NB4 (cell line): ENCODE measurements around the gene COX6A2.

Experiments
- DNase-seq: peaks from one replicate; pipeline ENCODE4 v3.0.0; 2010; ENCODE audit warnings: low read depth
- H3K4me3 ChIP-seq: one replicate; pipeline ENCODE4 v1.5.1; 2011; ENCODE audit warnings: mild to moderate bottlenecking, low read depth, low read length, moderate library complexity
- MYC ChIP-seq: IDR thresholded peaks from 2 replicates; pipeline ENCODE4 v1.6.1; 2011; ENCODE audit warnings: low read depth, low read length
- POLR2A ChIP-seq: IDR thresholded peaks from 2 replicates; pipeline ENCODE4 v1.6.1; 2011; ENCODE audit warnings: mild to moderate bottlenecking; ENCODE audit not compliant: insufficient read length; ENCODE audit errors: extremely low read depth
- TF ChIP-seq, protein P1 (sequence below): IDR thresholded peaks from one replicate; pipeline ENCODE4 v1.5.1; 2012; ENCODE audit warnings: low read depth, low read length
- TF ChIP-seq, protein P2 (sequence below): IDR thresholded peaks from 2 replicates; pipeline ENCODE4 v1.6.1; 2011; ENCODE audit warnings: low read depth, low read length

Gene COX6A2

DNA sequence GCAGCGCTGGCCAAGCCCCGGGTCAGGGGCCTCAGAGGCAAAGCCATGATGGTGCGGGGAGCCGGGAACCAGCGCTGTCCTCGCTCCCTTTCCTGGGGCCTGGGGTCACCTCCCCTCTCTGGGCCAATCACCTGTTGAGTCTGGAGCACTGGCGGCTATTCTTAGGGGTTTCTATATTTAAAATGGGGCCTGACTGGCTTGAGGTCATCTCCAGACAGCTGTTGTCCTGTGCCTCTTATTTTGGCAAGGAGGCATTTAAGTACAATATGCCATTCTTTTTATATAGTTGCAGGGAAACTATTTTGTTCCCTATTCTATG is at the start of gene COX6A2:
Gene COX6A2, minus strand, starts transcription at position 82 of the 319 bp plus-strand sequence. Its CDS starts 35 bp downstream, at position 47.
- no peak within 1 kb of the TSS for H3K4me3 ChIP-seq
- no peak for TF ChIP-seq MYC
- TF ChIP-seq, protein P1, sequence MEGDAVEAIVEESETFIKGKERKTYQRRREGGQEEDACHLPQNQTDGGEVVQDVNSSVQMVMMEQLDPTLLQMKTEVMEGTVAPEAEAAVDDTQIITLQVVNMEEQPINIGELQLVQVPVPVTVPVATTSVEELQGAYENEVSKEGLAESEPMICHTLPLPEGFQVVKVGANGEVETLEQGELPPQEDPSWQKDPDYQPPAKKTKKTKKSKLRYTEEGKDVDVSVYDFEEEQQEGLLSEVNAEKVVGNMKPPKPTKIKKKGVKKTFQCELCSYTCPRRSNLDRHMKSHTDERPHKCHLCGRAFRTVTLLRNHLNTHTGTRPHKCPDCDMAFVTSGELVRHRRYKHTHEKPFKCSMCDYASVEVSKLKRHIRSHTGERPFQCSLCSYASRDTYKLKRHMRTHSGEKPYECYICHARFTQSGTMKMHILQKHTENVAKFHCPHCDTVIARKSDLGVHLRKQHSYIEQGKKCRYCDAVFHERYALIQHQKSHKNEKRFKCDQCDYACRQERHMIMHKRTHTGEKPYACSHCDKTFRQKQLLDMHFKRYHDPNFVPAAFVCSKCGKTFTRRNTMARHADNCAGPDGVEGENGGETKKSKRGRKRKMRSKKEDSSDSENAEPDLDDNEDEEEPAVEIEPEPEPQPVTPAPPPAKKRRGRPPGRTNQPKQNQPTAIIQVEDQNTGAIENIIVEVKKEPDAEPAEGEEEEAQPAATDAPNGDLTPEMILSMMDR: no peak
- TF ChIP-seq, protein P2, sequence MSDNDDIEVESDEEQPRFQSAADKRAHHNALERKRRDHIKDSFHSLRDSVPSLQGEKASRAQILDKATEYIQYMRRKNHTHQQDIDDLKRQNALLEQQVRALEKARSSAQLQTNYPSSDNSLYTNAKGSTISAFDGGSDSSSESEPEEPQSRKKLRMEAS: no peak
- TF ChIP-seq POLR2A: no peak
- no peak for DNase-seq

DNA sequence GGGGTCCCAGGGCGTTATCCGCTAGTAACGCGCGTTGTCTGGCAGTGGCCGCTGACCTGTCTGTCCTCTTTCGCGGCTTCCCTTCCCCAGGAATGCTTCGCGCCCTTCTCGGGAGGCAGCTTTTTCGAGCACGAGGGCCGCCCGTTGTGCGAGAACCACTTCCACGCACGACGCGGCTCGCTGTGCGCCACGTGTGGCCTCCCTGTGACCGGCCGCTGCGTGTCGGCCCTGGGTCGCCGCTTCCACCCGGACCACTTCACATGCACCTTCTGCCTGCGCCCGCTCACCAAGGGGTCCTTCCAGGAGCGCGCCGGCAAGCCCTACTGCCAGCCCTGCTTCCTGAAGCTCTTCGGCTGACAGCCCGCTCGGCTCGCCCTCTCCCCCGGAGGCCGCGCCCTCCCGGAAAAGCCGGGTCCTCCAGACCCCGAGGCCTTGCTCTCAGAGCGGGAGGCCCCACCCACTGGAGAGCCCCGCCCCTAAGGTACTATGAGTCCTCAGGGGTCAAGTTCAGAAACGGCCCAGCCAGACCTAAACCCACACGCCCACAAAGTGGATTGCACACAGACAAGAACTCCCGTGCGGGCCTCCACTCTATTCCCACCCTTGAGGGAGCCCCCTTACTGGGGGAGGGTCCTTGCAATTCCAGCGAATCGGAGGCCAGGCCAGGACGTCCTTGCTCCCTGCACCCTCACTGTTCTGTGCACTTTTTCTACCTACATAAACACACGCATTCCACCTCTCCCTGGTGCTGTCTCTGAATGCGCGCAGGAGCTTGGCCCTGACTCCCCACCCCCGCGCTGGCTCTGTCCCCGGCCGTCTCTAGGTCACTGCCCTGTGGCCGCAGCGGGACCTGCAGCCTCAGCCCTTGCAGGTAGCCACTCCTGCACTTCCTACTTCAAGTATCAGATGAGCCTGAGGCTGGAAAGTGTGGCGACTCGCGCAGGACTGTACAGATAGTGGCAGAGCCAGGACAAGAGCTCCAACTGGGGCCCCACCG is 49.4 kb upstream of the COX6A2 start:
- TF ChIP-seq, protein P2: peak; percentile 51; the same call in 1 of the 2 replicates
- TF ChIP-seq, protein P1: no peak
- TF ChIP-seq MYC (peak; percentile 4; the same call in 1 of the 2 replicates), POLR2A (peak; percentile 51)
- peak; percentile 91 for DNase-seq
- peak overlapping the region; percentile 62 for H3K4me3 ChIP-seq

DNA sequence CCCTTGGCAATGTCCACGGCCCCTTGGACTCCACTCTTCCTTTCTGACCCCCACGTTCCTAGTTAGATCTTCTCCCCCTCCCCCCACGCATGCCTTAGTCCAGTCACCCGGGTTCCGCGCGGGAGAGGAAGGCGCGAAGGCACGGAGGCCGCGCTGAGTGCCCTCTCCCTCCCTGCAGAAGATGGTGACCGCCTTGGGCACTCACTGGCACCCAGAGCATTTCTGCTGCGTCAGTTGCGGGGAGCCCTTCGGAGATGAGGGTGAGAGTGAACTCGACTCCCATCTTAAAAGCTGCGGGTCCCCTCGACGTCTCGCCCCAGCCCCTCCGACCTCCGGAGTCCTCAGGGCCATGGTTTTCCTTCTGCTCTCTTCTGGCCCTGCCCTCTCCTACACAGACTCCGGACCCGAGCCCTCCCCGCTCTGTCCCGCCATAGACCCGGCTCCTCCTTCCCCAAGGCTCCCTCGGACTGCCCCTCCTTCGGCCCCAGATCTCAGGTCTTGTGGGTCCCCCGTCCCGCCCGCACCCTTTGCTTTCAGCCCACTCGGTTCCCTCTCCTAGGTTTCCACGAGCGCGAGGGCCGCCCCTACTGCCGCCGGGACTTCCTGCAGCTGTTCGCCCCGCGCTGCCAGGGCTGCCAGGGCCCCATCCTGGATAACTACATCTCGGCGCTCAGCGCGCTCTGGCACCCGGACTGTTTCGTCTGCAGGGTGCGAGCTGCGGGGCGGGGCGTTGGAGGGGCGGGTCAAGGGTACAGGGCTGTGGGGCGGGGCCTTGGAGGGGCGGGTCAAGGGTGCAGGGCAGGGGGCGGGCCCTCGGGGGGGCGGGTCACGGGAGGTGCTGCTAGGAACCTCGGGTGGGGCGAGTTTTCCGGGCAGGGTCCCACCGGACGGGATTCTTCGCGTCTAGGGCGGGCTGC is 48.4 kb upstream of the COX6A2 start:
- TF ChIP-seq POLR2A: peak; percentile 43
- TF ChIP-seq, protein P1: no peak
- H3K4me3 ChIP-seq: peak overlapping the region; percentile 62
- DNase-seq: peak; percentile 89

DNA sequence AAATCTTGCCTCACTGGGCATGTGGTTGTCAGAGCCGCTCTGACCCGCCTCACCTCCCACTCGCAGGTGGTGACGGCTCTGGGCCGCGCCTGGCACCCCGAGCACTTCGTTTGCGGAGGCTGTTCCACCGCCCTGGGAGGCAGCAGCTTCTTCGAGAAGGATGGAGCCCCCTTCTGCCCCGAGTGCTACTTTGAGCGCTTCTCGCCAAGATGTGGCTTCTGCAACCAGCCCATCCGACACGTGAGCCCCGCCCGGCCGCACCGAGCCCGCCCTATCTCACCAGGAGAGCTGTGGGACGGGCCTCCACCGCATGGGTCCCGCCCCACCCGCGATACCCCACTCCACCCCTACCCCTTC is 47.8 kb upstream of the COX6A2 start:
- TF ChIP-seq, protein P1: no peak
- TF ChIP-seq, protein P2: no peak
- TF ChIP-seq POLR2A (no peak), MYC (no peak)
- no peak overlapping the region for H3K4me3 ChIP-seq

DNA sequence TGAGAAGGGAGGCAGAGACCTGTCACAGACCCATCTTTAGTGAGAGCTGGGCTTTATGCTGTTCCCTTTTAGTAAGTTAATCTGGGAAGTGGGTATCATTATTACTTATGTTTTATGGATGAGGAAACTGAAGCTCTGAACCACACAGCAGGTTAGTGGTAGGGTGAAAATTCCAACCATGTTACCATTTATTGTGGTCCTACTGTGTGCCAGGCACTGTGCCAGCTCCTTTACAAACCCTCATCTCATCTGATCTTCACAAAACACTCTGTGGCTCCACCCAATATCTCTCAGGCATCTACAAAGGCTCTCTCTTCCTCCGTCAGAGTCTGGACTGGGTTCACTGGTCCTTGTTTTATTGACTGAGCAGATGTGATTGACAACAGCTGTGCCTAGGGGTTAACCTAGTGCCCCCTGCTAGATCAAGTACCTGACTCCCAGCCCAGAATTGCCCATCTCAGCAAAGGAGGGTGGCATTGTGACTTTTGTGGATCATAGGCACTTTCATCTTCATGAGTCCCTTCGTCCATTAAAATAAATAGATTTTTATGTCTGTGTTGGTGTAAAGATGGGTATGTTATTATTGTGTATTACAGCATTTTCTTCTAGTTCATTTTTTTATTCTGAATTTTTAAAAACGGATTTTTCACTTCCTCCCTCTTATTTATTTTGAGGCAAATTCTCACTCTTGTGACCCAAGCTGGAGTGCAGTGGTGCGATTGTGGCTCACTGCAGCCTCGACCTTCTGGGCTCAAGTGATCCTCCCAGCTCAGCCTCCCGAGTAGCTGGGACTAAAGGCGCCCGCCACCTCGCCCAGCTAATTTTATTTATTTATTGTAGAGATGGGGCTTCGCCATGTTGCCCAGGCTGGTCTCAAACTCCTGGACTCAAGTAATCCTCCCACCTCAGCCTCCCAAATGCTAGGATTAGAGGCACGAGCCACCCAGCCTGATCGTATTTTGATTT is 46.9 kb upstream of the COX6A2 start:
- no peak overlapping the region for H3K4me3 ChIP-seq
- no peak for TF ChIP-seq POLR2A
- TF ChIP-seq, protein P1: no peak
- TF ChIP-seq, protein P2: no peak
- TF ChIP-seq MYC: no peak
- no peak for DNase-seq

More for the DNA sequence above, 47.8 kb upstream of the COX6A2 start:
- peak; percentile 51 for DNase-seq
